Measurements from ENCODE around the gene CERCAM. TPM values are rescaled to one million over a fixed set of nuclear protein-coding genes. Genes with fewer than 3 reads are reported as not detected.

The CERCAM gene
- total and polyA plus RNA-seq, 2 of the 13 experiments (the other 11 are each of a cell fraction or from before 2014, with no cell fraction given): 9.0 to 17.1 TPM

DNA sequence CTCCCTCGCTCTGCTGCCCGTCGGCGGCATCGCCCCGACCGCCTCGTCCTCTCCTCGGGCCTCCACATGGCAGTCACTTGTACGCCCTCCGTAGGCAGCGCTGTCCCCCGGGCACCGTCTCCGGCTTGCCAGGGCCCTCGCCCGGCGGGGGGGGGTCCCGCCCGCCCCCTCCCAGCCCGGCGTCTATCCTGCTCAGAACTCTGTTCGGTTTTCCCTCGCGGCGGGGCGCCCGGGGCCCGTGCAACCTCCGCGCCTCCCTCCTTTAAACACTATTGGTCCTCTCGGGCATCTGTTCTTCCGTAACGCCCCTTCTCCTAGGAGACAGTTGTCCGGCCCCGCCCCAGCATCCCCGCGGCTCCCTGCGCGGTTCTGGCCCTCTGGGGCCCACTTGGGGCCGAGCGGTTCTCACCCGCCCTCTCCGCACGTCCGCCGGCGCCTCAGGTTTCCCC, 36.0 kb downstream of the CERCAM start (continued):
- TF ChIP-seq, protein P1, sequence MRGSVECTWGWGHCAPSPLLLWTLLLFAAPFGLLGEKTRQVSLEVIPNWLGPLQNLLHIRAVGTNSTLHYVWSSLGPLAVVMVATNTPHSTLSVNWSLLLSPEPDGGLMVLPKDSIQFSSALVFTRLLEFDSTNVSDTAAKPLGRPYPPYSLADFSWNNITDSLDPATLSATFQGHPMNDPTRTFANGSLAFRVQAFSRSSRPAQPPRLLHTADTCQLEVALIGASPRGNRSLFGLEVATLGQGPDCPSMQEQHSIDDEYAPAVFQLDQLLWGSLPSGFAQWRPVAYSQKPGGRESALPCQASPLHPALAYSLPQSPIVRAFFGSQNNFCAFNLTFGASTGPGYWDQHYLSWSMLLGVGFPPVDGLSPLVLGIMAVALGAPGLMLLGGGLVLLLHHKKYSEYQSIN (CRISPR knock-in tag; IDR thresholded peaks at IDR 0.05; ENCODE audit: borderline replicate concordance): no peak
- no peak; the same call in 1 of the 2 replicates for TF ChIP-seq MXD4 (CRISPR knock-in tag; IDR thresholded peaks at IDR 0.05)
- TF ChIP-seq SMAD1 (CRISPR knock-in tag; IDR thresholded peaks at IDR 0.05; ENCODE audit: borderline replicate concordance, low read depth): no peak
- TF ChIP-seq, protein P2, sequence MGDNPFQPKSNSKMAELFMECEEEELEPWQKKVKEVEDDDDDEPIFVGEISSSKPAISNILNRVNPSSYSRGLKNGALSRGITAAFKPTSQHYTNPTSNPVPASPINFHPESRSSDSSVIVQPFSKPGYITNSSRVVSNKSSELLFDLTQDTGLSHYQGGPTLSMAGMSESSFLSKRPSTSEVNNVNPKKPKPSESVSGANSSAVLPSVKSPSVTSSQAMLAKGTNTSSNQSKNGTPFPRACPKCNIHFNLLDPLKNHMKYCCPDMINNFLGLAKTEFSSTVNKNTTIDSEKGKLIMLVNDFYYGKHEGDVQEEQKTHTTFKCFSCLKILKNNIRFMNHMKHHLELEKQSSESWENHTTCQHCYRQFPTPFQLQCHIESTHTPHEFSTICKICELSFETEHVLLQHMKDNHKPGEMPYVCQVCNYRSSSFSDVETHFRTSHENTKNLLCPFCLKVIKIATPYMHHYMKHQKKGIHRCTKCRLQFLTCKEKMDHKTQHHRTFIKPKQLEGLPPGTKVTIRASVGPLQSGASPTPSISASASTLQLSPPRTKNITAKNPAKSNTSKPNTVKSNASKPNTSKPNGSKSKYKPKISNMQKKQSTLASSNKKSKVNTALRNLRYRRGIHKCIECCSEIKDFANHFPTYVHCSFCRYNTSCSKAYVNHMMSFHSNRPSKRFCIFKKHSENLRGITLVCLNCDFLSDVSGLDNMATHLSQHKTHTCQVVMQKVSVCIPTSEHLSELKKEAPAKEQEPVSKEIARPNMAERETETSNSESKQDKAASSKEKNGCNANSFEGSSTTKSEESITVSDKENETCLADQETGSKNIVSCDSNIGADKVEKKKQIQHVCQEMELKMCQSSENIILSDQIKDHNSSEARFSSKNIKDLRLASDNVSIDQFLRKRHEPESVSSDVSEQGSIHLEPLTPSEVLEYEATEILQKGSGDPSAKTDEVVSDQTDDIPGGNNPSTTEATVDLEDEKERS (CRISPR knock-in tag; IDR thresholded peaks at IDR 0.05): no peak
- no peak for TF ChIP-seq ATAD3A (CRISPR knock-in tag; IDR thresholded peaks at IDR 0.05)
- TF ChIP-seq, protein P3, sequence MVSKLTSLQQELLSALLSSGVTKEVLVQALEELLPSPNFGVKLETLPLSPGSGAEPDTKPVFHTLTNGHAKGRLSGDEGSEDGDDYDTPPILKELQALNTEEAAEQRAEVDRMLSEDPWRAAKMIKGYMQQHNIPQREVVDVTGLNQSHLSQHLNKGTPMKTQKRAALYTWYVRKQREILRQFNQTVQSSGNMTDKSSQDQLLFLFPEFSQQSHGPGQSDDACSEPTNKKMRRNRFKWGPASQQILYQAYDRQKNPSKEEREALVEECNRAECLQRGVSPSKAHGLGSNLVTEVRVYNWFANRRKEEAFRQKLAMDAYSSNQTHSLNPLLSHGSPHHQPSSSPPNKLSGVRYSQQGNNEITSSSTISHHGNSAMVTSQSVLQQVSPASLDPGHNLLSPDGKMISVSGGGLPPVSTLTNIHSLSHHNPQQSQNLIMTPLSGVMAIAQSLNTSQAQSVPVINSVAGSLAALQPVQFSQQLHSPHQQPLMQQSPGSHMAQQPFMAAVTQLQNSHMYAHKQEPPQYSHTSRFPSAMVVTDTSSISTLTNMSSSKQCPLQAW (CRISPR knock-in tag; IDR thresholded peaks at IDR 0.05): no peak
- TF ChIP-seq, protein P4, sequence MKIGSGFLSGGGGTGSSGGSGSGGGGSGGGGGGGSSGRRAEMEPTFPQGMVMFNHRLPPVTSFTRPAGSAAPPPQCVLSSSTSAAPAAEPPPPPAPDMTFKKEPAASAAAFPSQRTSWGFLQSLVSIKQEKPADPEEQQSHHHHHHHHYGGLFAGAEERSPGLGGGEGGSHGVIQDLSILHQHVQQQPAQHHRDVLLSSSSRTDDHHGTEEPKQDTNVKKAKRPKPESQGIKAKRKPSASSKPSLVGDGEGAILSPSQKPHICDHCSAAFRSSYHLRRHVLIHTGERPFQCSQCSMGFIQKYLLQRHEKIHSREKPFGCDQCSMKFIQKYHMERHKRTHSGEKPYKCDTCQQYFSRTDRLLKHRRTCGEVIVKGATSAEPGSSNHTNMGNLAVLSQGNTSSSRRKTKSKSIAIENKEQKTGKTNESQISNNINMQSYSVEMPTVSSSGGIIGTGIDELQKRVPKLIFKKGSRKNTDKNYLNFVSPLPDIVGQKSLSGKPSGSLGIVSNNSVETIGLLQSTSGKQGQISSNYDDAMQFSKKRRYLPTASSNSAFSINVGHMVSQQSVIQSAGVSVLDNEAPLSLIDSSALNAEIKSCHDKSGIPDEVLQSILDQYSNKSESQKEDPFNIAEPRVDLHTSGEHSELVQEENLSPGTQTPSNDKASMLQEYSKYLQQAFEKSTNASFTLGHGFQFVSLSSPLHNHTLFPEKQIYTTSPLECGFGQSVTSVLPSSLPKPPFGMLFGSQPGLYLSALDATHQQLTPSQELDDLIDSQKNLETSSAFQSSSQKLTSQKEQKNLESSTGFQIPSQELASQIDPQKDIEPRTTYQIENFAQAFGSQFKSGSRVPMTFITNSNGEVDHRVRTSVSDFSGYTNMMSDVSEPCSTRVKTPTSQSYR (CRISPR knock-in tag; IDR thresholded peaks at IDR 0.05; ENCODE audit: borderline replicate concordance): no peak
- TF ChIP-seq, protein P5, sequence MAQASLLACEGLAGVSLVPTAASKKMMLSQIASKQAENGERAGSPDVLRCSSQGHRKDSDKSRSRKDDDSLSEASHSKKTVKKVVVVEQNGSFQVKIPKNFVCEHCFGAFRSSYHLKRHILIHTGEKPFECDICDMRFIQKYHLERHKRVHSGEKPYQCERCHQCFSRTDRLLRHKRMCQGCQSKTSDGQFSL (CRISPR knock-in tag; IDR thresholded peaks at IDR 0.05): no peak
- TF ChIP-seq CC2D1A (CRISPR knock-in tag; IDR thresholded peaks at IDR 0.05): no peak
- TF ChIP-seq NONO (IDR thresholded peaks at IDR 0.05): no peak
- TF ChIP-seq NONO (CRISPR knock-in tag; conservative IDR thresholded peaks at IDR 0.05): no peak
- TF ChIP-seq DR1 (CRISPR knock-in tag; IDR thresholded peaks at IDR 0.05): no peak
- TF ChIP-seq, protein P6, sequence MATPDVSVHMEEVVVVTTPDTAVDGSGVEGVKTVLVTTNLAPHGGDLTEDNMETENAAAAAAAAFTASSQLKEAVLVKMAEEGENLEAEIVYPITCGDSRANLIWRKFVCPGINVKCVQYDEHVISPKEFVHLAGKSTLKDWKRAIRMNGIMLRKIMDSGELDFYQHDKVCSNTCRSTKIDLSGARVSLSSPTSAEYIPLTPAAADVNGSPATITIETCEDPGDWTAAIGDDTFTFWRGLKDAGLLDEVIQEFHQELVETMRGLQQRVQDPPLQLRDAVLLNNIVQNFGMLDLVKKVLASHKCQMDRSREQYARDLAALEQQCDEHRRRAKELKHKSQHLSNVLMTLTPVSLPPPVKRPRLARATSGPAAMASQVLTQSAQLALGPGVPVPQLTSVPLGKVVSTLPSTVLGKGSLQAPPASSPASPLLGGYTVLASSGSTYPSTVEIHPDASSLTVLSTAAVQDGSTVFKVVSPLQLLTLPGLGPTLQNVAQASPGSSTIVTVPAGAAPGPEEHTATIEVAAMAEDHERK (CRISPR knock-in tag; IDR thresholded peaks at IDR 0.05; ENCODE audit: low read depth): no peak
- TF ChIP-seq POLR2AphosphoS2 (IDR thresholded peaks at IDR 0.05; ENCODE audit: low read depth, low read length): no peak
- TF ChIP-seq SP4 (CRISPR knock-in tag; IDR thresholded peaks at IDR 0.05): no peak
- TF ChIP-seq DMAP1 (CRISPR knock-in tag; IDR thresholded peaks at IDR 0.05): no peak
- TF ChIP-seq ADNP (CRISPR knock-in tag; IDR thresholded peaks at IDR 0.05): no peak
- TF ChIP-seq SATB2 (CRISPR knock-in tag; IDR thresholded peaks at IDR 0.05): no peak
- TF ChIP-seq ZNF776 (CRISPR knock-in tag; IDR thresholded peaks at IDR 0.05): no peak

Data from HepG2 (cell line).